IMR-90 (cell line): ENCODE results near the gene CRB1. TPM values are rescaled to one million over a fixed set of nuclear protein-coding genes. Genes with fewer than 3 reads are reported as not detected.

Experiments
- ATAC-seq: fragments of 200-7000 bp; cut with Tn5 transposase; 2 replicates; pipeline ENCODE4 v1.9.1; 2020; ENCODE audit warnings: low read depth, mild to moderate bottlenecking, moderate library complexity
- BruUV-seq: library from RNA; stranded (reverse); fragments of 400-500 nt; replicated peaks from 2 replicates; lab custom pipeline; 2021; lab: Mats Ljungman, UMichigan
- CTCF ChIA-PET: fragments of 300-600 bp; formaldehyde crosslinking; extraction: SDS; loops from one replicate; lab custom pipeline; 2021; ENCODE audit warnings: antibody characterized with exemption; lab: Yijun Ruan, JAX
- POLR2A ChIA-PET: fragments of 300-600 bp; sonication (Branson Sonifier 250); formaldehyde crosslinking; loops from one replicate; lab custom pipeline; 2022; ENCODE audit warnings: antibody characterized with exemption; ENCODE audit not compliant: unreplicated experiment; lab: Charles Lee
- DNase-seq: peaks from one replicate; pipeline ENCODE4 v3.0.0; 2013
- H2AFZ ChIP-seq: replicated peaks from 2 replicates; pipeline ENCODE3; 2013; ENCODE audit warnings: low read length, mild to moderate bottlenecking; ENCODE audit not compliant: poor library complexity
- H2AK5ac ChIP-seq: 2 replicates; pipeline ENCODE4 v1.6.1; 2013; ENCODE audit warnings: low read depth, low read length, inconsistent platforms
- H2AK9ac ChIP-seq: replicated peaks from 2 replicates; pipeline ENCODE3; 2013; ENCODE audit warnings: mild to moderate bottlenecking, low read depth, low read length, moderate library complexity; ENCODE audit not compliant: poor library complexity
- H2BK120ac ChIP-seq: 2 replicates; pipeline ENCODE4 v1.6.1; 2013; ENCODE audit warnings: low read depth, low read length, inconsistent platforms
- H2BK15ac ChIP-seq: 3 replicates; pipeline ENCODE4 v1.6.1; 2013; ENCODE audit warnings: low read depth, low read length, inconsistent platforms
- H2BK20ac ChIP-seq: 2 replicates; pipeline ENCODE4 v1.6.1; 2013; ENCODE audit warnings: low read depth, mild to moderate bottlenecking, inconsistent platforms, low read length, moderate library complexity
- H2BK5ac ChIP-seq: 2 replicates; pipeline ENCODE4 v1.6.1; 2013; ENCODE audit warnings: mild to moderate bottlenecking, low read depth, low read length, inconsistent platforms; ENCODE audit not compliant: poor library complexity, severe bottlenecking
- H3K14ac ChIP-seq: replicated peaks from 2 replicates; pipeline ENCODE4 v1.6.1; 2013; ENCODE audit warnings: low read depth, low read length, inconsistent platforms
- H3K18ac ChIP-seq: 2 replicates; pipeline ENCODE4 v1.6.1; 2013; ENCODE audit warnings: low read depth, low read length, control low read depth
- H3K23ac ChIP-seq: 2 replicates; pipeline ENCODE4 v1.6.1; 2013; ENCODE audit warnings: low read depth, low read length, inconsistent platforms
- H3K27ac ChIP-seq: 2 replicates; pipeline ENCODE4 v1.5.1; 2013; ENCODE audit warnings: mild to moderate bottlenecking, control low read depth, low read length; ENCODE audit not compliant: insufficient read depth
- H3K27me3 ChIP-seq: 2 replicates; pipeline ENCODE4 v1.6.1; 2013; ENCODE audit warnings: low read length; ENCODE audit not compliant: control insufficient read depth, insufficient read depth
- H3K36me3 ChIP-seq: 2 replicates; pipeline ENCODE4 v1.6.1; 2013; ENCODE audit warnings: low read length, mixed read lengths; ENCODE audit not compliant: control insufficient read depth, insufficient read depth
- H3K4ac ChIP-seq: 2 replicates; pipeline ENCODE4 v1.6.1; 2013; ENCODE audit warnings: low read depth, low read length, inconsistent platforms
- H3K4me1 ChIP-seq: 2 replicates; pipeline ENCODE4 v1.6.1; 2013; ENCODE audit warnings: low read length, mixed read lengths; ENCODE audit not compliant: control insufficient read depth, insufficient read depth
- H3K4me2 ChIP-seq: 2 replicates; pipeline ENCODE4 v1.6.1; 2013; ENCODE audit warnings: low read depth, mild to moderate bottlenecking, control low read depth, low read length, moderate library complexity
- H3K4me3 ChIP-seq: 2 replicates; pipeline ENCODE4 v1.5.1; 2013; ENCODE audit warnings: low read depth, mild to moderate bottlenecking, control low read depth, low read length, moderate library complexity; ENCODE audit not compliant: insufficient read depth
- H3K56ac ChIP-seq: 2 replicates; pipeline ENCODE4 v1.6.1; 2013; ENCODE audit warnings: low read length, inconsistent platforms; ENCODE audit not compliant: insufficient read depth; ENCODE audit errors: extremely low read depth
- H3K79me1 ChIP-seq, 2 experiments: 2 replicates each; pipeline ENCODE4 v1.6.1; 2013; ENCODE audit warnings: low read length in 2 of 2, inconsistent platforms in 1 of 2, low read depth in 1 of 2
- H3K9ac ChIP-seq: 2 replicates; pipeline ENCODE4 v1.6.1; 2013; ENCODE audit warnings: low read depth, low read length, control low read depth
- H3K9me1 ChIP-seq: 2 replicates; pipeline ENCODE4 v1.6.1; 2013; ENCODE audit warnings: low read length, inconsistent platforms; ENCODE audit not compliant: insufficient read depth
- H3K9me3 ChIP-seq: 2 replicates; pipeline ENCODE4 v1.6.1; 2013; ENCODE audit warnings: low read length; ENCODE audit not compliant: control insufficient read depth, insufficient read depth
- H4K20me1 ChIP-seq: 2 replicates; pipeline ENCODE4 v1.6.1; 2013; ENCODE audit warnings: low read length, inconsistent platforms; ENCODE audit not compliant: insufficient read depth
- H4K5ac ChIP-seq: 2 replicates; pipeline ENCODE4 v1.6.1; 2013; ENCODE audit warnings: mild to moderate bottlenecking, low read depth, low read length, control low read depth
- H4K8ac ChIP-seq, 2 experiments: 2 replicates each; pipeline ENCODE4 v1.6.1; 2013; ENCODE audit warnings: low read depth in 2 of 2, low read length in 2 of 2, control low read depth in 1 of 2, inconsistent platforms in 1 of 2
- H4K91ac ChIP-seq: 2 replicates; pipeline ENCODE4 v1.6.1; 2013; ENCODE audit warnings: low read depth, low read length, inconsistent platforms; ENCODE audit not compliant: insufficient read depth
- MAFK ChIP-seq: IDR thresholded peaks from 2 replicates; pipeline ENCODE4 v1.6.1; 2012; ENCODE audit warnings: low read depth, low read length, improper control_type of control experiment
- WGBS, 2 experiments: methylation state at CpG; one replicate each; pipeline versions ENCODE4 v1.1.5 to v1.1.7; 2013; ENCODE audit warnings: missing lambda C conversion rate in 2 of 2; ENCODE audit not compliant: insufficient read length in 1 of 2; ENCODE audit errors: extremely low coverage in 2 of 2; 5-methylcytosine and 5-hydroxymethylcytosine counted together
- dilution Hi-C: fragments of 300-500 bp; cut with HindIII; formaldehyde crosslinking; loops from one replicate; pipeline ENCODE4 v1.14.3; 2018; ENCODE audit warnings: low sequenced_read_pairs; ENCODE audit not compliant: unreplicated experiment
- in situ Hi-C: fragments of 300-500 bp; cut with MboI; formaldehyde crosslinking; loops from 3 replicates; pipeline ENCODE4 v1.14.3; 2019; ENCODE audit warnings: low sequenced_read_pairs, inconsistent platforms, mixed read lengths
- intact Hi-C: fragments of 100-400 bp; cut with micrococcal nuclease; formaldehyde crosslinking; loops from 2 replicates; pipeline ENCODE4 v1.10.0; 2022
- polyA plus RNA-seq, 3 experiments: library from polyadenylated mRNA; depleted of rRNA; stranded (reverse); fragments of >200 nt; gene quantifications; 2 replicates each; pipeline ENCODE4 v1.2.3, GENCODE V29; 2012; ENCODE audit warnings: low replicate concordance in 1 of 3
- total RNA-seq: library from RNA; depleted of rRNA; stranded (reverse); fragments of >200 nt; gene quantifications from 2 replicates; pipeline ENCODE4 v1.2.3, GENCODE V29; 2012

The CRB1 gene
- total and polyA plus RNA-seq, 2 of the 4 experiments (the other 2 are of a cell fraction) = not detected

DNA sequence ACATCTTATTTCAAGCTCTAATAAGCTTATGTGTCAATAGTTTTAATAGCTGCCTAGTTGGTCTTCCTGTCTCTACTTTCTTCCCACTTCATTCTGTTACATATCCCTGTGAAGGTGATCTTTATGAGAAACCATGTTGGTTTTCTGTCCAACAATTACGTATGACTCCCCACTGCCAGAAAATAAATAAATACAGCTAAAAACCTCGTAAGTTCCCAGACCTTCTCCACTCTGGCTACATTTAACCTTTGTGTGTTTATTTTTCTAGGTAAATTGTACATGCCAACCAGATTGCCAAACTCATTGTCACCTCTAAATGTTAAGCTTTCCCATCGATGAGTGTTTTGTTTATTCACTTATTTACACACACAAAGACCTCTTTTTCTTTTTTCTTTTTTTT lies 147.2 kb downstream of the CRB1 start:
- Histone ChIP-seq H4K8ac (no peak overlapping the region), H2BK15ac (no peak overlapping the region), H3K18ac (no peak overlapping the region), H3K4me1 (no peaks in the 10 kb centered on the region), H3K9me1 (no peaks in the 10 kb centered on the region), H3K36me3 (no peaks in the 10 kb centered on the region), H3K79me1 (no peaks in the 10 kb centered on the region), H3K23ac (no peak overlapping the region), H2AFZ (no peak overlapping the region), H2BK120ac (no peak overlapping the region), H4K20me1 (no peaks in the 10 kb centered on the region), H2BK5ac (no peak overlapping the region), H3K9ac (no peak overlapping the region), H3K27me3 (no peaks in the 10 kb centered on the region; the same call in 1 of the 2 replicates), H4K91ac (no peak overlapping the region), H3K4me2 (no peak overlapping the region), H3K27ac (no peak overlapping the region), H3K9me3 (no peaks in the 10 kb centered on the region), H3K56ac (no peak overlapping the region), H3K4ac (no peak overlapping the region), H2AK9ac (no peak overlapping the region), H3K4me3 (no peak overlapping the region), H2BK20ac (no peak overlapping the region), H2AK5ac (no peak overlapping the region), H4K5ac (no peak overlapping the region), H3K14ac (no peak overlapping the region)
- ATAC-seq (no peak), DNase-seq (no peak)
- intact Hi-C loops = no loop called here
- dilution Hi-C loops = no loop called here
- ChIA-PET CTCF (interaction anchor here (1.2 kb wide), 1 partner anchor 9 kb away, joined by 3 read pairs; no protein-coding TSS in a partner anchor), POLR2A (no interaction called here)
- no peak for TF ChIP-seq MAFK
- no TSS peak for BruUV-seq
- no CpG with 5 or more reads among the region's 3 CpGs for WGBS, 2 experiments
- in situ Hi-C loops = no loop called here
